ENCODE results near the gene SH3BGRL2. TPM values are rescaled to one million over a fixed set of nuclear protein-coding genes. Genes with fewer than 3 reads are reported as not detected.

SH3BGRL2 gene
- total and polyA plus RNA-seq, 2 of the 8 experiments (the other 6 are each of a cell fraction or from before 2014, with no cell fraction given), result 6.0 to 20.3 TPM

DNA sequence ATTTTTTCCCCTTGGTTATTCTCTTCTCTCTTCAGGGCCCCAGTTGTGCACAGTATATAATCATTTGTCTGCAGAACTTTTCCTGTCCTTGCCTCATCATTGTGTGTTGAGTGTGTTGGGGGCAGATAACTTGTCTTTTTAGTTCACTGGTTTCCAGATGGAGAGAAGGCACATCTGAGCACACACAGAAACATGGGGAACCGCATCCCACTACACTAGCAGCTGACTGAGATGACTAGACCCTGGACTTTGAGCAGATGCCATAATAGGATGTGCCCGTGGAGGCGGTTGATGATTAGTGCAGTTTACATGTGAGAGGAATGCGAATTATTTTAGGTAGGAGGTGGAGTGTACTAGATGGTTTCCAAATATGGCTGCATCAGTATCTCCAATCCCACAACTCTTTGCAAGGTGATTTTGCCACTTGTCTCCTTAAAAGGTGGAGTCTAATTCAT lies 26.5 kb upstream of the SH3BGRL2 start:
- CTCF ChIA-PET (ENCODE audit: partially characterized antibody), result interaction anchor here (1.7 to 1.8 kb wide), 2 partner anchors 9 to 12 kb away, joined by 4 to 5 read pairs; no protein-coding TSS in a partner anchor
- FAIRE-seq, result no peak

More for the DNA sequence above, 26.5 kb upstream of the SH3BGRL2 start:
- no peak for DNase-seq (ENCODE audit: low read depth in 1 of 2, low spot score in 2 of 2)
- H4K5ac ChIP-seq (ENCODE audit: insufficient read length, low read depth, low read length), result no peak overlapping the region
- H3K4me2 ChIP-seq (ENCODE audit: insufficient read depth in 1 of 2, low read depth in 2 of 2, low read length in 2 of 2), result no peak overlapping the region
- H2BK5ac ChIP-seq (ENCODE audit: low read depth, low read length), result no peak overlapping the region
- no peak for TF ChIP-seq EGR1 (IDR thresholded peaks at IDR 0.05; ENCODE audit: borderline replicate concordance, low read depth, low read length)
- no peak for TF ChIP-seq TEAD4 (IDR thresholded peaks at IDR 0.05; ENCODE audit: low read depth, low read length)
- no peak overlapping the region for H3K4me3 ChIP-seq (ENCODE audit: extremely low read depth in 1 of 4, insufficient read depth in 2 of 4, low read depth in 3 of 4, low read length in 4 of 4)
- no peaks in the 10 kb centered on the region for H3K9me3 ChIP-seq (ENCODE audit: insufficient read depth in 2 of 2, low read depth in 1 of 2, low read length in 1 of 2)
- H3K4ac ChIP-seq (replicated peaks; ENCODE audit: insufficient read length, low read depth, low read length), result no peak overlapping the region
- no peaks in the 10 kb centered on the region for H3K23me2 ChIP-seq (ENCODE audit: low read depth, low read length)
- no peak overlapping the region for H2AFZ ChIP-seq (ENCODE audit: low read length)
- 95% methylated on average over 4 of the region's 4 CpGs; no CpG with 5 or more reads in 1 of the 2 experiments for WGBS, 2 experiments (ENCODE audit: extremely low coverage in 1 of 2, insufficient coverage in 1 of 2, insufficient read length in 1 of 2, insufficient replicate concordance in 2 of 2, low coverage in 1 of 2, low lambda C conversion rate in 2 of 2, missing lambda C conversion rate in 1 of 2)
- H3K27me3 ChIP-seq (replicated peaks in 1 of 4; ENCODE audit: control insufficient read depth in 3 of 4, extremely low read depth in 1 of 4, insufficient read depth in 3 of 4, low read length in 3 of 4), result no peaks in the 10 kb centered on the region
- no peak overlapping the region for H2BK20ac ChIP-seq (ENCODE audit: low read length)
- no peak overlapping the region for H2AK5ac ChIP-seq (ENCODE audit: low read depth, low read length)
- H3K18ac ChIP-seq (ENCODE audit: extremely low read depth, low read length), result no peak overlapping the region
- H3K79me1 ChIP-seq (ENCODE audit: low read depth, low read length), result no peaks in the 10 kb centered on the region
- no peak overlapping the region for H4K8ac ChIP-seq (ENCODE audit: extremely low read depth, insufficient read depth, low read length)
- H2BK15ac ChIP-seq (ENCODE audit: low read length), result no peak overlapping the region
- H3K56ac ChIP-seq (replicated peaks; ENCODE audit: insufficient read length, low read depth, low read length), result no peak overlapping the region
- no peak overlapping the region for H3K14ac ChIP-seq (ENCODE audit: insufficient read length)
- no peak overlapping the region for H4K91ac ChIP-seq (replicated peaks; ENCODE audit: insufficient read length, low read length)
- H2BK120ac ChIP-seq (replicated peaks; ENCODE audit: low read depth, low read length), result no peak overlapping the region
- no peaks in the 10 kb centered on the region for H3K4me1 ChIP-seq (replicated peaks in 1 of 4; ENCODE audit: control insufficient read depth in 3 of 4, insufficient read depth in 4 of 4, low read length in 3 of 4)
- no peak overlapping the region for H2BK12ac ChIP-seq (ENCODE audit: low read depth, low read length)
- no peaks in the 10 kb centered on the region for H3K36me3 ChIP-seq (ENCODE audit: control insufficient read depth in 2 of 4, insufficient read depth in 4 of 4, low read length in 3 of 4)
- H3K23ac ChIP-seq (ENCODE audit: insufficient read length), result no peak overlapping the region
- no peak overlapping the region for H3K9ac ChIP-seq (replicated peaks in 1 of 4; ENCODE audit: extremely low read depth in 1 of 4, low read depth in 3 of 4, low read length in 3 of 4)
- POLR2A ChIA-PET (ENCODE audit: partially characterized antibody), result no interaction called here
- H3K79me2 ChIP-seq (ENCODE audit: control insufficient read depth in 1 of 2, insufficient read depth in 2 of 2, low read length in 2 of 2), result no peaks in the 10 kb centered on the region
- no peak overlapping the region for H3K27ac ChIP-seq (ENCODE audit: low read depth, low read length)
- no peaks in the 10 kb centered on the region for H4K20me1 ChIP-seq (replicated peaks in 1 of 2; ENCODE audit: control insufficient read depth in 1 of 2, insufficient read depth in 2 of 2, low read length in 2 of 2)

Data from H1 (cell line).